NCI-H526 (cell line): ENCODE measurements around the gene NFXL1.
"Not testable (repeated sequence)": the region's sequence is repeated elsewhere in the genome, so short reads cannot be mapped to it uniquely, and the experiment has no call there.

Experiments
- DNase-seq, 2 experiments: peaks; one replicate each; lab custom pipeline; 2025; lab: John Stamatoyannopoulos, UW

The NFXL1 gene

GRCh38 chr4:47914220-47914925 is at the start of gene NFXL1:
TSS of gene NFXL1 (minus strand) at chr4:47914583. CDS start at chr4:47914203, 380 bp downstream.
- peak; percentile 95 to 99 for DNase-seq

GRCh38 chr4:47954677-47955076 is 40.3 kb upstream of the NFXL1 start:
- peak; percentile 54 to 72 for DNase-seq

- DNase-seq, result peak; percentile 39 to 52
Observed at GRCh38 chr4:47954245-47954644, 39.9 kb upstream of the NFXL1 start.

- DNase-seq, result no peak
Observed at GRCh38 chr4:47945930-47946726, 31.7 kb upstream of the NFXL1 start.

GRCh38 chr4:47942081-47942819 is 27.9 kb upstream of the NFXL1 start:
- DNase-seq, result peak in 1 of 2 experiments; percentile 12

GRCh38 chr4:47939456-47939855 is 25.1 kb upstream of the NFXL1 start:
- no peak for DNase-seq

GRCh38 chr4:47936336-47936735 is 22.0 kb upstream of the NFXL1 start:
- no peak for DNase-seq

- peak in 1 of 2 experiments; percentile 28 for DNase-seq
Observed at GRCh38 chr4:47933840-47934239, 19.5 kb upstream of the NFXL1 start.

GRCh38 chr4:47930971-47931804 is 16.8 kb upstream of the NFXL1 start:
- DNase-seq, result no peak

- DNase-seq, result no peak
Observed at GRCh38 chr4:47929682-47930201, 15.4 kb upstream of the NFXL1 start.

- DNase-seq, result peak; percentile 41 to 86
Observed at GRCh38 chr4:47926667-47927258, 12.4 kb upstream of the NFXL1 start.

- DNase-seq, result not testable (repeated sequence)
Observed at GRCh38 chr4:47923261-47923608, 8.9 kb upstream of the NFXL1 start.

- not testable (repeated sequence) for DNase-seq
Observed at GRCh38 chr4:47922436-47923260, 8.3 kb upstream of the NFXL1 start.

GRCh38 chr4:47917163-47917562 is 2.8 kb upstream of the NFXL1 start:
- not testable (repeated sequence) for DNase-seq

GRCh38 chr4:47915378-47915777 is 995 bp upstream of the NFXL1 start:
- no peak for DNase-seq

GRCh38 chr4:47914926-47915237 is 499 bp upstream of the NFXL1 start:
- DNase-seq, result no peak

GRCh38 chr4:47913861-47914219 is 543 bp downstream of the NFXL1 start:
- peak; percentile 51 to 58 for DNase-seq

- peak in 1 of 2 experiments; percentile 31 for DNase-seq
Observed at GRCh38 chr4:47913330-47913729, 1.1 kb downstream of the NFXL1 start.

GRCh38 chr4:47907089-47907646 is 7.2 kb downstream of the NFXL1 start:
- no peak for DNase-seq

GRCh38 chr4:47899639-47900038 is 14.7 kb downstream of the NFXL1 start:
- no peak for DNase-seq
